Posterior cingulate gyrus (tissue), 11 donors: ENCODE results near the gene DIP2C.
A peak's percentile ranks its signal among the peaks of the same experiment; 100 is the strongest.

ENCODE experiments used
- DNase-seq, 10 donors: peaks; one replicate each; pipeline versions ENCODE4 v3.0.0 to v3.0.0-alpha.2; 2020 to 2021; ENCODE audit warnings: mixed read lengths in 3 of 10
- intact Hi-C: fragments of 100-400 bp; cut with DNase I; formaldehyde crosslinking; loops from one replicate; pipeline ENCODE4 v1.15.1; 2023

DIP2C gene

GRCh38 chr10:697097-697875 is 7.8 kb upstream of the DIP2C start:
- DNase-seq = no peak
- intact Hi-C loops = no loop called here

- peak in 1 of 10 donors; percentile 84 for DNase-seq
- intact Hi-C loops = no loop called here
Measured at GRCh38 chr10:695396-695795, 5.9 kb upstream of the DIP2C start.

- DNase-seq = no peak
- intact Hi-C loops = loop anchor here (5.0 kb wide), 1 partner anchor 234 kb away; no protein-coding TSS in a partner anchor
Measured at GRCh38 chr10:693506-693905, 4.0 kb upstream of the DIP2C start.

DNA sequence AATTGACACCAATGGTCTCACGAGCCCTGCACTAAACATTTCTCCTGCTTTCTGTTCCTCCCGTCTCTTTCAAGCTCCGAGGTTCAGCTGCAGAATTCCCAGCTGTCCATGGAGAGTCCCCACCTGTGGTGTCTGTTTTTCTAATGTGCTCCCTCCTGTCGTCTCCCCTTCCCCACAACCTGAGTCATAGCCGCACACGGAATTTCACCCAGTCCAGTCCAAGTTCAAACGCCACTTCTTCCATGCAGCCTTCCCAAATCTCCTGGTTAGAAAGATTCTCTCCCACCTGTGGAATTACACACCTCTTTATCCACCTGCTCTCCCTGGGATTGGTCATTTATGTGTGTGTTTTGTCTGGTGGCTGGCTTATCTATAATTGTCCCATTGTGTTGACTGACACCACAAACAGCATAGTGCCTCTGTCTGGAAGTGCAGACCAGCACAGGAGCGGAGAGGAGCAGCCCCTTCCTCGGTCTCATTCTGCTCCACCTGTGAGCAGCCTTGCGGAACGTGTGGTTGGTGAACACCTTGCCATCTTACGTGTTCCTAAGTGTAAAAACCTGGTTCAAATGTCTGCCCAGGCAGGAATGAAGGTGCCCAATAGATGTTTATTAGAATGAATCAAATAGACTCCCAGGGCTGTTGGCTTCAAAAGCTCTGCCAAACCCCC is 3.3 kb upstream of the DIP2C start:
- DNase-seq = no peak
- intact Hi-C loops = loop anchor here (5.0 kb wide), 1 partner anchor 234 kb away; no protein-coding TSS in a partner anchor

- intact Hi-C loops = loop anchor here (5.0 kb wide), 1 partner anchor 236 kb away; no protein-coding TSS in a partner anchor
- DNase-seq = peak in 1 of 10 donors; percentile 45
Measured at GRCh38 chr10:691216-691615, 1.7 kb upstream of the DIP2C start.

- intact Hi-C loops = loop anchor here (5.0 kb wide), 1 partner anchor 237 kb away; no protein-coding TSS in a partner anchor
- DNase-seq = peak in 1 of 10 donors; percentile 81
Measured at GRCh38 chr10:690372-691161, 1.1 kb upstream of the DIP2C start.

- no peak for DNase-seq
- intact Hi-C loops = loop anchor here (5.0 to 10.0 kb wide), 3 partner anchors 54 to 177 kb away; no protein-coding TSS in a partner anchor
Measured at GRCh38 chr10:689121-689451, 382 bp downstream of the DIP2C start.

DNA sequence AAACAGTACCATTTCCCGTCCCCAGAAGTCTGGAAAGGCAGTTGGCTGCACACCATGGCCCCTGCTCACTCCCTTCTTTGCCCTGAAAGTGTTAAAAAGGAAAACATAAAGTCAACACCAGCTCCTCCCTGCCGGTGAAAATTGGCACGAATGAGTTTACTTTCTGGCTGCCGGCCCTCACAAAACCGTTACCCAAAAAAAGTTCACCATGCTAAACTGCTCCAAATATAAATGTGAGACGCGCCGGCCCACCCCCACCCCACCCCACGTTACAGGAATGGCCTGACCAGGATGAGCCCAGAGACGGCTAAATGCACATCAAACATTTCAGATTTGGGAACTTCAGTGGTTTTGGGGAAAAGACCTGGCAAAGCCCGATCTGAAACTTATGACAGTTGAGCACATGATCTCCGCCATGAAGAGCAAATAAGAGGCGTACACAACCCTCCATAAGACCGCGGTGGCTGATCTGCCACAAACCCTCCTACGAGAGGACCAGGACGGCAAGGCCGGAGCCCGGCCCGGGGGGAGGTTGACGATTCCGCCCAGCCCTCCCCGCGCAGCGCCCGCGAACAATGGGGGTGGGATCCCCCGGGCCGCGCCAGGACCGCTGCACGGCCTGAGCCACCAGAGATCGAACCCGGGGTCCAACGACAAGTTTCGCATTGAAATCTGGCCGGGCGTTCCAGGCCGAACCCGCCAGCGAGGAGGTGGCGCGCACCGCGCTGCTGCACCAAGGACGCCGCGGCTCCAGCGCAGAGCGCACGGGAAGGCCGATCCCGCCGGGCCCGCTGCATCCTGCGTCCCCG is 952 bp downstream of the DIP2C start:
- peak in 5 of 10 donors; percentile 47 to 91 (median 52) for DNase-seq
- intact Hi-C loops = loop anchor here (5.0 to 10.0 kb wide), 3 partner anchors 54 to 176 kb away; no protein-coding TSS in a partner anchor

DNA sequence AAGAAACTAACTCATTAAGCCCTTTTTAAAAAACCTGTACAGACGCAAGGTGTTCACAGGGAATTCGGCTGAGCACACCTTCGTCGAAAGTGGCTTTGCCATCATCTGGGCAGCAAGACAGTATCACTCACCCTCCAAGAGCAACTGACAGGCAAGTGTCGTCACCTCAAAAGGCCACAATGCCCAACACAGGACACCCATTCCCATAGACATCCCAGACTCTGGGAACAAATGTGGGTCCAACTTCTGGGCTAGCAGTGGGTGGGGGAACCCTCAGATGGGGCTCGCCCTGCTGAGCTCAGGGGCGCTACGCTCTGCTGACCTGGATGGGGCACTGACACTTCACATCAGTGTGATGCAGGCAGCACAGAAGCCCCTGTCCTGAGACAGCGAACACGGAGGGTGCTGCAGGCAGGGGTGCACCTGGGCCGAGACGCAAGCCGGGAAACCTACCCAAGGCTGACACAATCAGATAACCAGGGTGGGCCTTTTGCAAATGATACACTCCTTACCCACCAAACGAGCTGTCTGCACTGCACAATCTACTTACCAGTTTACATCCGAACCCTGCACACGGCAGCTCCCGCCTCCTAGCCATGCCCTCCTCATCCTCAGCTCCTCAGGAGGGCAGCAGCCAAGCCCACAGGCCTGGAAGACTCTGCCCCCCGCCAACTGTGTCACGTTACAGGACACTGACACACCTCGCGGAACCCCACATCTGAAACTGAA is 1.7 kb downstream of the DIP2C start:
- intact Hi-C loops = loop anchor here (5.0 to 10.0 kb wide), 3 partner anchors 53 to 175 kb away; no protein-coding TSS in a partner anchor
- no peak for DNase-seq

- DNase-seq = peak in 1 of 10 donors; percentile 70
- intact Hi-C loops = loop anchor here (5.0 to 10.0 kb wide), 3 partner anchors 52 to 174 kb away; no protein-coding TSS in a partner anchor
Measured at GRCh38 chr10:686155-686931, 3.1 kb downstream of the DIP2C start.

GRCh38 chr10:685613-686012 is 3.9 kb downstream of the DIP2C start:
- intact Hi-C loops = loop anchor here (5.0 to 10.0 kb wide), 3 partner anchors 51 to 173 kb away; no protein-coding TSS in a partner anchor
- DNase-seq = no peak

GRCh38 chr10:683448-684071 is 5.9 kb downstream of the DIP2C start:
- DNase-seq = peak in 2 of 10 donors; percentile 82 to 91
- intact Hi-C loops = loop anchor here (10.0 kb wide), 2 partner anchors 49 to 101 kb away; no protein-coding TSS in a partner anchor

- peak in 2 of 10 donors; percentile 44 to 78 for DNase-seq
- intact Hi-C loops = loop anchor here (10.0 kb wide), 2 partner anchors 48 to 102 kb away; no protein-coding TSS in a partner anchor
Measured at GRCh38 chr10:682931-683447, 6.5 kb downstream of the DIP2C start.

DNA sequence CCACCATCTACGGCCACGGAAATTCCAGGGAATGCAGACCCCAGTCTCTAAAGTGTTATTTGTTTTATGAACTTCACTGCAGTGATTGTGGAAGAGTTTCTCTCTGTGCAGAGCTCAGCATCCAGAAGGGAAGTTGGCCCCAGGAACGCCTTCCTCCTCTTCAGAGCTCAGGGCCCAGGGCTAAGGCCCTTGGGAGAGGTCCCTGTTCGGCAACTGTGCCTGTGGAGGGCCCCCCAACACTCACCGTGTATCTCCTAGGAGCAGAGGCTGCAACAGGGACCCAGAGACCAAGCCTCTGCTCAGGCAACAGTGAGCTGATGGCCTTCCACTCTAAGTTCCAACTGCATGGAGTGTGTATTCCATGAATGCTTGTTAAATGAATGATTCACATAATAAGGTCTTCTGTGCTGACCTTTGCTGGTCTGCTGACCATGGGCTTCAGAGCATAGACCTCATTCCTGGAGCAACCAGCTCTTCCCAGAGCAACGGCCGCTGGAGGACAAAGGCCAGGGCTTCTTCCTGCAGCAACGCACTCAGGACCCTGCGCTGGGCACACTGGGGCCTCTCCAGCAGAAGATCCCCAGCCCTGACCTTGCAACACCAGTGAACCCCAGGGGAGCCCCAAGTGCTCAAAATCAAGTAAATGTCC is 7.7 kb downstream of the DIP2C start:
- peak in 1 of 10 donors; percentile 68 for DNase-seq
- intact Hi-C loops = loop anchor here (10.0 kb wide), 2 partner anchors 47 to 103 kb away; no protein-coding TSS in a partner anchor

DNA sequence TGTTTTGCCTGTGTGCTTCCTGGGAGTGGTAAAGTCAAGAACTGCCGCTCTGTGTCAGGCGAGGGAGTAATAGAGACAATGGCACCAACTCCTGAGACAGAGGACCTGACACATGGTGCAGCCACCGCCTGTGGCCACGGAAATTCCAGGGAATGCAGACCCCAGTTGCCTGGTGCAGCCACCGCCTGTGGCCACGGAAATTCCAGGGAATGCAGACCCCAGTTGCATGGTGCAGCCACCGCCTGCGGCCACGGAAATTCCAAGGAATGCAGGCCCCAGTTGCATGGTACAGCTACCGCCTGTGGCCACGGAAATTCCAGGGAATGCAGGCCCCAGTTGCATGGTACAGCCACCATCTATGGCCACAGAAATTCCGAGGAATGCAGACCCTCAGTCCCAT is 8.7 kb downstream of the DIP2C start:
- DNase-seq = no peak
- intact Hi-C loops = loop anchor here (10.0 kb wide), 2 partner anchors 46 to 104 kb away; no protein-coding TSS in a partner anchor

DNA sequence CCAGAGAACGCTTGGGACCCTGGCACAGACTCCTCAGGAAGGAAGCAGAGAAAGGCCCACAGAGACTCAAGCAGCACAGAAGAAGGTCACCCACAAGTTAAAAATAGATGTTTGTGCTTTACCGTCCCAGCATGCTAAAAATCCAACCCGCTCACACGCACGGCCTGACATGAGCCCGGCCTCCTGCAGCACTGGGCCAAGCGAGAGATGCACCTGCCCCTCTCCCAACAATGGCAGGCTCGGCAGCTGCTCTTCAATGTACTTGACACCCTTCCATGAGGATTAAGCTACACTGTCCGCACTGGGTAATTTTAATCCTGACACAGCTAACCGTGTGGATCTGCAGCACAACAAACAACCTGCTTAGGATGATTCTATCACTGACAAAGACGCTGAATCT is 9.3 kb downstream of the DIP2C start:
- intact Hi-C loops = loop anchor here (10.0 kb wide), 2 partner anchors 45 to 105 kb away; no protein-coding TSS in a partner anchor
- DNase-seq = peak in 1 of 10 donors; percentile 86

DNA sequence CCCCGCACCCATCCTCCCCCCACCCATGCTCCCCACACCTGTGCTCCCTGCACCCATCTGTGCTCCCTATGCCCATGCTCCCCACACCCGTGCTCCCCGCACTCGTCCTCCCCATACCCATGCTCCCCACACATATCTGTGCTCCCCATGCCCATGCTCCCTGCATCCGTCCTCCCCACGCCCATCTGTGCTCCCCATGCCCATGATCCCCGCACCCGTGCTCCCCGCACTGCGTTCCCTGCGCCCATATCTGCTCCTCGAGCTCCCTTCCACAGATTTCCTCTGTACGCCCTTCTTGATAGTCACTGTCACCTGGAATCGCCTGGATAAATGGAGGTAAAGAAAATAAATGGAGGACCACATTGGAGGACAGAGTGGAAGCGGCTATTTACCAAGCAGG is 9.9 kb downstream of the DIP2C start:
- intact Hi-C loops = no loop called here
- DNase-seq = peak in 1 of 10 donors; percentile 67
